Gastrocnemius medialis (tissue), 4 donors: ENCODE results near the gene NBEA. TPM values are rescaled to one million over a fixed set of nuclear protein-coding genes. Genes with fewer than 3 reads are reported as not detected.

ENCODE experiments used
- ATAC-seq, 2 donors: fragments of 150-250 bp; one replicate each; pipeline ENCODE4 v1.9.1; 2016
- DNase-seq, 2 donors: peaks; one replicate each; pipeline ENCODE4 v3.0.0-alpha.2; 2019
- H3K27ac ChIP-seq, 4 donors: fragments of 200-600 bp; sonication (generic); 1 replicate in 1 of 4; 2 replicates in 3 of 4; pipeline ENCODE4 v1.5.1; 2016 to 2018; ENCODE audit warnings: mild to moderate bottlenecking in 2 of 4, moderate library complexity in 1 of 4
- H3K27me3 ChIP-seq, 3 donors: fragments of 200-600 bp; sonication (generic) in 2 of 3; 1 replicate in 1 of 3; 2 replicates in 2 of 3; pipeline versions ENCODE4 v1.5.1 to v1.6.0; 2016 to 2019; ENCODE audit warnings: mild to moderate bottlenecking in 1 of 3, moderate library complexity in 1 of 3
- H3K36me3 ChIP-seq, 2 donors: fragments of 200-600 bp; sonication (generic) in 1 of 2; one replicate each; pipeline ENCODE4 v1.5.1; 2017 to 2018
- H3K4me1 ChIP-seq, 2 donors: fragments of 200-600 bp; sonication (generic) in 1 of 2; one replicate each; pipeline ENCODE4 v1.5.1; 2016 to 2017; ENCODE audit warnings: mild to moderate bottlenecking in 2 of 2
- H3K4me3 ChIP-seq, 4 donors: fragments of 200-600 bp; sonication (generic) in 3 of 4; 1 replicate in 1 of 4; 2 replicates in 3 of 4; pipeline ENCODE4 v1.5.1; 2016 to 2019; ENCODE audit warnings: mild to moderate bottlenecking in 2 of 4
- H3K9me3 ChIP-seq, 3 donors: fragments of 200-600 bp; sonication (generic) in 2 of 3; 1 replicate in 1 of 3; 2 replicates in 2 of 3; pipeline ENCODE4 v1.5.1; 2016 to 2019
- CTCF ChIP-seq, 5 experiments: fragments of 450-650 bp in 3 of 5; fragments of 200-600 bp in 2 of 5; sonication (generic) in 2 of 5; IDR thresholded peaks in 4 of 5; conservative IDR thresholded peaks in 1 of 5; 1 replicate in 4 of 5; 2 replicates in 1 of 5; pipeline ENCODE4 v1.5.1; 2016 to 2019; ENCODE audit warnings: antibody characterized with exemption in 5 of 5, mild to moderate bottlenecking in 3 of 5, moderate library complexity in 3 of 5
- POLR2A ChIP-seq, 2 donors: fragments of 450-650 bp; IDR thresholded peaks; one replicate each; pipeline ENCODE4 v1.6.1; 2017; ENCODE audit warnings: antibody characterized with exemption in 2 of 2, mild to moderate bottlenecking in 2 of 2, moderate library complexity in 2 of 2
- in situ Hi-C, 4 donors: fragments of 200-750 bp; cut with MboI; loops; one replicate each; pipeline versions ENCODE4 v1.15.0 to v1.8.0; 2017; ENCODE audit warnings: low sequenced_read_pairs in 4 of 4
- intact Hi-C: fragments of 100-400 bp; cut with DNase I; formaldehyde crosslinking; loops from one replicate; pipeline ENCODE4 v1.15.1; 2023; ENCODE audit warnings: low total_unique reads
- total RNA-seq, 4 donors: library from RNA; depleted of rRNA; stranded (reverse); fragments of >200 nt; gene quantifications; one replicate each; pipeline versions ENCODE4 v1.1.0 to v1.2.3, GENCODE V29; 2016

Gene NBEA
- total RNA-seq, 4 donors from 2014 or later = 4.1 to 5.1 (median 4.7) TPM

GRCh38 chr13:35354285-35354684 is 412.2 kb downstream of the NBEA start:
- no peaks in the 10 kb centered on the region for H3K9me3 ChIP-seq
- no peak for TF ChIP-seq POLR2A (IDR thresholded peaks at IDR 0.05)
- no peak for TF ChIP-seq CTCF (IDR thresholded peaks at IDR 0.05 in 4 of 5, conservative IDR thresholded peaks at IDR 0.05 in 1 of 5)
- no peak overlapping the region for H3K4me3 ChIP-seq
- H3K4me1 ChIP-seq = peaks cover 0 to 15% of the 10 kb centered on the region in 2 donors
- H3K36me3 ChIP-seq = no peaks in the 10 kb centered on the region
- in situ Hi-C loops (no loop called here), intact Hi-C loops (no loop called here)
- H3K27me3 ChIP-seq = no peaks in the 10 kb centered on the region
- ATAC-seq = peak; percentile 69 to 73
- peak overlapping the region in 3 of 4 donors; percentile 12 to 59 (median 27) for H3K27ac ChIP-seq
- no peak for DNase-seq

GRCh38 chr13:35354882-35355281 is 412.8 kb downstream of the NBEA start:
- Histone ChIP-seq H3K4me3 (no peak overlapping the region), H3K4me1 (peaks cover 0 to 9% of the 10 kb centered on the region in 2 donors), H3K27ac (no peak overlapping the region), H3K27me3 (no peaks in the 10 kb centered on the region), H3K9me3 (no peaks in the 10 kb centered on the region), H3K36me3 (no peaks in the 10 kb centered on the region)
- no peak for TF ChIP-seq CTCF (IDR thresholded peaks at IDR 0.05 in 4 of 5, conservative IDR thresholded peaks at IDR 0.05 in 1 of 5)
- TF ChIP-seq POLR2A (IDR thresholded peaks at IDR 0.05) = no peak
- no peak for DNase-seq
- intact Hi-C loops (no loop called here), in situ Hi-C loops (no loop called here)
- no peak for ATAC-seq

- no peaks in the 10 kb centered on the region for H3K27me3 ChIP-seq
- TF ChIP-seq CTCF (IDR thresholded peaks at IDR 0.05 in 4 of 5, conservative IDR thresholded peaks at IDR 0.05 in 1 of 5) (no peak), POLR2A (IDR thresholded peaks at IDR 0.05) (no peak)
- in situ Hi-C loops = no loop called here
- H3K4me3 ChIP-seq = no peak overlapping the region
- no peaks in the 10 kb centered on the region for H3K36me3 ChIP-seq
- DNase-seq = no peak
- no peaks in the 10 kb centered on the region for H3K9me3 ChIP-seq
- no peak for ATAC-seq
- intact Hi-C loops = no loop called here
- H3K4me1 ChIP-seq = peaks cover 0 to 4% of the 10 kb centered on the region in 2 donors
- H3K27ac ChIP-seq = no peak overlapping the region
Measured at GRCh38 chr13:35356572-35356971, 414.5 kb downstream of the NBEA start.

- no peaks in the 10 kb centered on the region for H3K36me3 ChIP-seq
- no peaks in the 10 kb centered on the region for H3K27me3 ChIP-seq
- no peak for TF ChIP-seq POLR2A (IDR thresholded peaks at IDR 0.05)
- no peaks in the 10 kb centered on the region for H3K4me1 ChIP-seq
- no peak overlapping the region for H3K4me3 ChIP-seq
- ATAC-seq = no peak
- peaks cover 0 to 7% (median 0%) of the 10 kb centered on the region in 3 donors for H3K9me3 ChIP-seq
- no peak for DNase-seq
- in situ Hi-C loops (no loop called here), intact Hi-C loops (no loop called here)
- no peak overlapping the region for H3K27ac ChIP-seq
Measured at GRCh38 chr13:35365883-35366282, 423.8 kb downstream of the NBEA start.

GRCh38 chr13:35367586-35367985 is 425.5 kb downstream of the NBEA start:
- H3K36me3 ChIP-seq = no peaks in the 10 kb centered on the region
- no peaks in the 10 kb centered on the region for H3K4me1 ChIP-seq
- no peak for ATAC-seq
- H3K9me3 ChIP-seq = peaks cover 0 to 7% (median 0%) of the 10 kb centered on the region in 3 donors
- DNase-seq = no peak
- TF ChIP-seq CTCF (IDR thresholded peaks at IDR 0.05 in 4 of 5, conservative IDR thresholded peaks at IDR 0.05 in 1 of 5) (no peak), POLR2A (IDR thresholded peaks at IDR 0.05) (no peak)
- H3K27ac ChIP-seq = no peak overlapping the region
- intact Hi-C loops = no loop called here
- H3K4me3 ChIP-seq = no peak overlapping the region
- no peaks in the 10 kb centered on the region for H3K27me3 ChIP-seq
- in situ Hi-C loops = no loop called here
